OCI-LY7 (cell line): ENCODE data around the gene EXOC6B. TPM values are rescaled to one million over a fixed set of nuclear protein-coding genes. Genes with fewer than 3 reads are reported as not detected.

Experiments used
- BruUV-seq: library from RNA; stranded (reverse); fragments of 400-500 nt; replicated peaks from 2 replicates; lab custom pipeline; 2021; lab: Mats Ljungman, UMichigan
- CTCF ChIA-PET: fragments of 300-600 bp; sonication (Branson Sonifier 250); formaldehyde crosslinking; loops from one replicate; lab custom pipeline; 2022; ENCODE audit warnings: antibody characterized with exemption; ENCODE audit not compliant: unreplicated experiment; lab: Charles Lee
- POLR2A ChIA-PET: fragments of 300-600 bp; sonication (Branson Sonifier 250); formaldehyde crosslinking; loops from one replicate; lab custom pipeline; 2022; ENCODE audit warnings: antibody characterized with exemption; lab: Charles Lee
- DNase-seq: peaks from one replicate; pipeline ENCODE4 v3.0.0-alpha.2; 2015; ENCODE audit warnings: low spot score
- H2AFZ ChIP-seq: fragments of 200-600 bp; sonication (generic), shearing (Covaris generic); 2 replicates; pipeline ENCODE4 v1.6.1; 2014; ENCODE audit warnings: mild to moderate bottlenecking, antibody characterized with exemption, low read length, moderate library complexity
- H3K27ac ChIP-seq: fragments of 200-600 bp; sonication (generic); 2 replicates; pipeline ENCODE4 v1.5.1; 2014; ENCODE audit warnings: mixed run types, low read depth, mild to moderate bottlenecking, moderate library complexity, low read length, inconsistent platforms; ENCODE audit not compliant: poor library complexity, severe bottlenecking
- H3K36me3 ChIP-seq: fragments of 200-600 bp; sonication (generic); 2 replicates; pipeline ENCODE4 v1.6.1; 2014; ENCODE audit warnings: mild to moderate bottlenecking, antibody characterized with exemption, low read length, moderate library complexity, mixed read lengths; ENCODE audit not compliant: insufficient read depth
- H3K4me1 ChIP-seq: fragments of 200-600 bp; sonication (generic); 2 replicates; pipeline ENCODE4 v1.5.1; 2014; ENCODE audit warnings: mild to moderate bottlenecking, low read length; ENCODE audit not compliant: insufficient read depth, poor library complexity, severe bottlenecking
- H3K4me2 ChIP-seq: fragments of 200-600 bp; sonication (generic); 2 replicates; pipeline ENCODE4 v1.6.1; 2014; ENCODE audit warnings: mild to moderate bottlenecking, low read length
- H3K4me3 ChIP-seq: fragments of 200-600 bp; sonication (generic); 2 replicates; pipeline ENCODE4 v1.5.1; 2014; ENCODE audit warnings: mild to moderate bottlenecking, low read depth, low read length; ENCODE audit not compliant: poor library complexity, severe bottlenecking
- H3K79me2 ChIP-seq: fragments of 200-600 bp; sonication (generic); 2 replicates; pipeline ENCODE4 v1.6.1; 2016; ENCODE audit warnings: low read depth, mild to moderate bottlenecking, low read length, moderate library complexity, mixed read lengths; ENCODE audit not compliant: insufficient read depth
- H3K9me2 ChIP-seq: fragments of 200-600 bp; sonication (generic); 2 replicates; pipeline ENCODE4 v1.6.1; 2016; ENCODE audit warnings: mild to moderate bottlenecking, low read length, mixed read lengths; ENCODE audit not compliant: insufficient read depth
- H3K9me3 ChIP-seq: fragments of 200-600 bp; sonication (generic); 2 replicates; pipeline ENCODE4 v1.6.1; 2014; ENCODE audit warnings: mild to moderate bottlenecking, mixed run types, low read length, mixed read lengths
- H4K20me1 ChIP-seq: fragments of 200-600 bp; sonication (generic); 2 replicates; pipeline ENCODE4 v1.6.1; 2014; ENCODE audit warnings: mild to moderate bottlenecking, antibody characterized with exemption, low read length, moderate library complexity, mixed read lengths; ENCODE audit not compliant: insufficient read depth
- CTCF ChIP-seq: fragments of 200-600 bp; sonication (generic); conservative IDR thresholded peaks from 2 replicates; pipeline ENCODE4 v1.5.1; 2014; ENCODE audit warnings: mild to moderate bottlenecking, antibody characterized with exemption, low read length, moderate library complexity, mixed read lengths
- EZH2phosphoT487 ChIP-seq: fragments of 200-600 bp; sonication (generic); IDR thresholded peaks from 2 replicates; pipeline ENCODE4 v1.6.1; 2018; ENCODE audit warnings: low read depth, borderline replicate concordance, mild to moderate bottlenecking, mixed run types, antibody characterized with exemption, low read length, moderate library complexity, mixed read lengths
- intact Hi-C: fragments of 100-400 bp; cut with micrococcal nuclease; formaldehyde crosslinking; loops from one replicate; pipeline ENCODE4 v1.10.0; 2022; ENCODE audit not compliant: unreplicated experiment
- total RNA-seq, 2 experiments: library from RNA; depleted of rRNA in 1 of 2; stranded (reverse); fragments of >200 nt in 1 of 2; shearing (Covaris generic) in 1 of 2; gene quantifications; 2 replicates each; pipeline ENCODE4 v1.2.3, GENCODE V29; 2014 to 2022

Gene EXOC6B
- total RNA-seq, 2 experiments from 2014 or later, result 5.1 TPM; not detected in 1

- intact Hi-C loops, result no loop called here
- ChIA-PET POLR2A (no interaction called here), CTCF (no interaction called here)
- H3K9me2 ChIP-seq, result no peaks in the 10 kb centered on the region
- no peaks in the 10 kb centered on the region for H3K9me3 ChIP-seq
- H3K79me2 ChIP-seq, result no peaks in the 10 kb centered on the region
- H2AFZ ChIP-seq, result no peak overlapping the region
- H4K20me1 ChIP-seq, result no peaks in the 10 kb centered on the region
- no peaks in the 10 kb centered on the region for H3K4me1 ChIP-seq
- no peak for TF ChIP-seq EZH2phosphoT487
- TF ChIP-seq CTCF, result no peak
- H3K4me3 ChIP-seq, result no peak overlapping the region
- no peaks in the 10 kb centered on the region for H3K36me3 ChIP-seq
- no peak for DNase-seq
- no peak overlapping the region for H3K4me2 ChIP-seq
- no peak overlapping the region for H3K27ac ChIP-seq
- no TSS peak for BruUV-seq
These were observed 695.0 kb downstream of the EXOC6B start for GRCh38 chr2:72130659-72131360.

- no TSS peak for BruUV-seq
- Histone ChIP-seq H3K27ac (no peak overlapping the region), H3K4me2 (no peak overlapping the region), H3K9me3 (no peaks in the 10 kb centered on the region), H2AFZ (no peak overlapping the region), H3K4me1 (no peaks in the 10 kb centered on the region), H3K9me2 (no peaks in the 10 kb centered on the region), H3K4me3 (no peak overlapping the region), H4K20me1 (no peaks in the 10 kb centered on the region), H3K79me2 (no peaks in the 10 kb centered on the region), H3K36me3 (no peaks in the 10 kb centered on the region)
- intact Hi-C loops, result no loop called here
- CTCF ChIA-PET, result no interaction called here
- POLR2A ChIA-PET, result no interaction called here
- TF ChIP-seq EZH2phosphoT487, result no peak
- TF ChIP-seq CTCF, result no peak
- DNase-seq, result no peak
These were observed 696.0 kb downstream of the EXOC6B start for GRCh38 chr2:72129681-72130340.

GRCh38 chr2:72128843-72129227 lies 697.0 kb downstream of the EXOC6B start:
- Histone ChIP-seq H3K9me2 (no peaks in the 10 kb centered on the region), H4K20me1 (no peaks in the 10 kb centered on the region), H2AFZ (no peak overlapping the region), H3K9me3 (no peaks in the 10 kb centered on the region), H3K79me2 (no peaks in the 10 kb centered on the region), H3K4me3 (no peak overlapping the region), H3K36me3 (no peaks in the 10 kb centered on the region), H3K27ac (no peak overlapping the region), H3K4me1 (no peaks in the 10 kb centered on the region), H3K4me2 (no peak overlapping the region)
- intact Hi-C loops, result no loop called here
- CTCF ChIA-PET, result no interaction called here
- no peak for DNase-seq
- BruUV-seq, result no TSS peak
- POLR2A ChIA-PET, result no interaction called here
- TF ChIP-seq EZH2phosphoT487 (no peak), CTCF (no peak)
